ENCODE results near the gene B3GALT2. TPM values are rescaled to one million over a fixed set of nuclear protein-coding genes. Genes with fewer than 3 reads are reported as not detected.

The B3GALT2 gene
- polyA plus RNA-seq, 3 donors: 0.26 TPM; not detected in 2

- Histone ChIP-seq H3K4me2 (replicated peaks; ENCODE audit: extremely low read depth, low read length, poor library complexity, severe bottlenecking) (no peak overlapping the region), H2AFZ (ENCODE audit: insufficient read depth, low read depth, low read length, poor library complexity, severe bottlenecking) (no peak overlapping the region), H3K9me3 (replicated peaks in 1 of 2; ENCODE audit: control insufficient read depth in 1 of 2, insufficient read depth in 1 of 2, low read length in 2 of 2) (no peaks in the 10 kb centered on the region), H3K27me3 (ENCODE audit: control insufficient read depth in 2 of 2, insufficient read depth in 2 of 2, low read length in 2 of 2) (no peaks in the 10 kb centered on the region), H3K36me3 (replicated peaks in 1 of 2; ENCODE audit: control insufficient read depth in 1 of 2, insufficient read depth in 2 of 2, low read length in 2 of 2) (peaks cover 51 to 91% of the 10 kb centered on the region in 2 donors), H3K27ac (ENCODE audit: low read depth in 1 of 2, low read length in 2 of 2) (no peak overlapping the region), H3K9ac (ENCODE audit: insufficient read depth, low read length, poor library complexity, severe bottlenecking) (no peak overlapping the region), H3K4me1 (ENCODE audit: control insufficient read depth in 1 of 2, insufficient read depth in 2 of 2, low read length in 2 of 2) (no peaks in the 10 kb centered on the region), H3K79me2 (ENCODE audit: insufficient read depth, low read length) (peaks cover 11% of the 10 kb centered on the region), H3K4me3 (replicated peaks in 1 of 3; ENCODE audit: low read depth in 2 of 3, low read length in 3 of 3) (no peak overlapping the region), H4K20me1 (ENCODE audit: insufficient read depth, low read length) (peaks cover 18% of the 10 kb centered on the region)
- Mint-ChIP-seq H3K27me3 (ENCODE audit: low read depth in 3 of 3) (no peaks in the 10 kb centered on the region), H3K4me3 (no peak overlapping the region), H3K36me3 (peaks cover 71 to 73% of the 10 kb centered on the region in 2 donors), H3K27ac (no peak overlapping the region), H3K4me1 (no peaks in the 10 kb centered on the region), H3K9me3 (no peaks in the 10 kb centered on the region)
- peak; percentile 7 for TF ChIP-seq CTCF (IDR thresholded peaks at IDR 0.05)
- no CpG with 5 or more reads among the region's 1 CpG for WGBS (ENCODE audit: insufficient coverage)
- intact Hi-C loops (cut with micrococcal nuclease): no loop called here
- DNase-seq: no peak
Measured at GRCh38 chr1:193143285-193143684, 43.1 kb downstream of the B3GALT2 start.

GRCh38 chr1:193142409-193142808, 44.0 kb downstream of the B3GALT2 start:
- Mint-ChIP-seq H3K4me3 (no peak overlapping the region), H3K36me3 (peaks cover 68 to 75% of the 10 kb centered on the region in 2 donors), H3K4me1 (no peaks in the 10 kb centered on the region), H3K27me3 (ENCODE audit: low read depth in 3 of 3) (no peaks in the 10 kb centered on the region), H3K27ac (peak overlapping the region in 1 of 7 donors; percentile 5), H3K9me3 (no peaks in the 10 kb centered on the region)
- TF ChIP-seq CTCF (IDR thresholded peaks at IDR 0.05): no peak
- Histone ChIP-seq H3K9ac (ENCODE audit: insufficient read depth, low read length, poor library complexity, severe bottlenecking) (no peak overlapping the region), H4K20me1 (ENCODE audit: insufficient read depth, low read length) (peaks cover 20% of the 10 kb centered on the region), H3K4me3 (replicated peaks in 1 of 3; ENCODE audit: low read depth in 2 of 3, low read length in 3 of 3) (no peak overlapping the region), H3K79me2 (ENCODE audit: insufficient read depth, low read length) (peaks cover 11% of the 10 kb centered on the region), H3K36me3 (replicated peaks in 1 of 2; ENCODE audit: control insufficient read depth in 1 of 2, insufficient read depth in 2 of 2, low read length in 2 of 2) (peaks cover 52 to 91% of the 10 kb centered on the region in 2 donors), H3K9me3 (replicated peaks in 1 of 2; ENCODE audit: control insufficient read depth in 1 of 2, insufficient read depth in 1 of 2, low read length in 2 of 2) (no peaks in the 10 kb centered on the region), H3K27ac (ENCODE audit: low read depth in 1 of 2, low read length in 2 of 2) (no peak overlapping the region), H3K4me2 (replicated peaks; ENCODE audit: extremely low read depth, low read length, poor library complexity, severe bottlenecking) (no peak overlapping the region), H2AFZ (ENCODE audit: insufficient read depth, low read depth, low read length, poor library complexity, severe bottlenecking) (no peak overlapping the region), H3K27me3 (ENCODE audit: control insufficient read depth in 2 of 2, insufficient read depth in 2 of 2, low read length in 2 of 2) (no peaks in the 10 kb centered on the region), H3K4me1 (ENCODE audit: control insufficient read depth in 1 of 2, insufficient read depth in 2 of 2, low read length in 2 of 2) (no peaks in the 10 kb centered on the region)
- intact Hi-C loops (cut with micrococcal nuclease): no loop called here
- DNase-seq: no peak
- no CpG with 5 or more reads among the region's 2 CpGs for WGBS (ENCODE audit: insufficient coverage)
